HG03442 (cell line): ENCODE data around the gene CDYL.
"Not testable (repeated sequence)": the region's sequence is repeated elsewhere in the genome, so short reads cannot be mapped to it uniquely, and the experiment has no call there.

Experiments
- ATAC-seq: cut with Tn5 transposase; IDR thresholded peaks from one replicate; pipeline ENCODE4 v1.9.1; 2021; ENCODE audit warnings: mild to moderate bottlenecking, moderate library complexity; ENCODE audit not compliant: unreplicated experiment

The CDYL gene

DNA sequence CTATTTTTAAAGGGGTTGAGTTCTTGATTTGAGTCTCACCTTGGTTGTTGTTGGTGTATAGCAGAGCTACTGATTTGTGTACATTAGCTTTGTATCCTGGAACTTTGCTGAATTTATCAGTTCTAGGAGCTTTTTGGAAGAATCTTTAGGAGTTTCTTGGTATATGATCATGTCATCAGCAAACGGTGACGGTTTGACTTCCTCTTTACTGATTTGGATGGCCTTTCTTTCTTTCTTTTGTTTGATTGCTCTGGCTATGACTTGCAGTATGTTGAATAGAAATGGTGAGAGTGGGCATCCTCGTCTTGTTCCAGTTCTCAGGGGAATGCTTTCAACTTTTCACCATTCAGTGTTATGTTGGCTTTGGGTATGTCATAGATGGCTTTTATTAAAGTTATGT lies 64.0 kb downstream of the CDYL start:
- ATAC-seq, result no peak

DNA sequence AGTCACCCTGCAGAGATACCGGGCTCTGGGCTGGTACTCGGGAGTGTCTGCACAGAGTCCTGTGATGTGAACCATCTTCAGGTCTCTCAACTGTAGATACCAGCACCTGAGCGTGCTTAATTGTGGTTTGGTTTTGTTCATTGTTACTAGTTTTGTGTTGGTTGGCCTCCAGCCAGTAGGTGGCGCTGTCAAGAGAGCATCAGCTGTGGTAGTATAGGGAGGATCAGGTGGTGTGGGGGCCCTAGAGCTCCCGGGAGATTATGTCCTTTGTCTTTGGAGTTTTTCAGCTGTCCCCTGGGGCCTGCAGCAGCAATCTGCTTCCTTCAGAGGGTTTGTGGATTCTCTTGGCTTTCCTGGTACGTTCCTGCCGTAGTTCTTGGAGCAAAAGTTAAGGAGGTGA lies 67.9 kb downstream of the CDYL start:
- ATAC-seq, result no peak

DNA sequence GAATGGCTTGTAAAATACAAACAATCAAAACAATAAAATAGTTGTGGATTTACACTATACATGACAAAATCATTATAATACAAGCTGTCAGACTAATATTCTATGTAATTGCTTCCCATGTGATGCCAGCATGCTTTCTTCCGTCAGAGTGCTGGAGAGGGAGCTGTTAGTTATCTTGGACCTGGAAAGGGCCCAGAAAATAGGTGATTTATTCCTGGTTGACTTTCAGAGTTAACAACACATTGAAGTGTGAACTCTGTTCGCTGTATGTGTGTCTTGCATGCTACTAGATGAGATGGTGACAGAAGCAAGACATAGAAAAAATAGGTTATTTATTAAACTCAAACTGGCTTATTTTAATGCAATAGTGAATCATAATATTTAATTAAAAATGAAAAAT lies 70.2 kb downstream of the CDYL start:
- ATAC-seq, result no peak

DNA sequence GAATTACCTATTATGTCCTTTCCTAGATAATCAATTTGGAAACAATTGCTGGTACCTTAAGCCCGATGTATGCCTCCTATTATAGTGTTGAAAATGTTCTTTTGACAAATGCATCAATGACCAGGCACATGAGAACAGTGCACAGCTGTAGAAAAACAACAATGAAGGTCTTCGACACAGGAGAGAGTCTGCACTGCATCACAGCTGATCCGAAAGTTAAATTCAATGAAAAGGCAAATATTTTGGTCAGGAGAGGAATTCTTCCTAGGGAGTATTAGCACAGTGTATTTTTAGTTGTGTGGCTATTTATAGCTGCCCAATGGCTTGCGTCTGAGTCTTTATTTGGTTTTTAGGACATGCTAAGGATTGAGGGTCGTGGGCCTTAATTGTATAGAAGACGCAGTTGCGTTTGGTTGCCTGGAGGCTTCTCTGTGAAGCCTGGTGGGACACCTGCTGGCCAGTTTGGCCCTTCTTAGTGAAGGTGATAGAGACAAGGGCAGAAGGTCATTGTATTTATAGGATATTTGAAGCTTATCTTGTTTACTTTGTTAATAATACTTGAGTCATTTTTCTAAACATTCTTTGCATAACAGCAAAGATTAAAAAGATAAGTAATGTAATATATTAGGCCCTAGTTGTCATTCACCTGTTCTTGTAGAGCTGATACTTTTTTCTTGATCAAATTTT lies 72.3 kb downstream of the CDYL start:
- no peak for ATAC-seq

DNA sequence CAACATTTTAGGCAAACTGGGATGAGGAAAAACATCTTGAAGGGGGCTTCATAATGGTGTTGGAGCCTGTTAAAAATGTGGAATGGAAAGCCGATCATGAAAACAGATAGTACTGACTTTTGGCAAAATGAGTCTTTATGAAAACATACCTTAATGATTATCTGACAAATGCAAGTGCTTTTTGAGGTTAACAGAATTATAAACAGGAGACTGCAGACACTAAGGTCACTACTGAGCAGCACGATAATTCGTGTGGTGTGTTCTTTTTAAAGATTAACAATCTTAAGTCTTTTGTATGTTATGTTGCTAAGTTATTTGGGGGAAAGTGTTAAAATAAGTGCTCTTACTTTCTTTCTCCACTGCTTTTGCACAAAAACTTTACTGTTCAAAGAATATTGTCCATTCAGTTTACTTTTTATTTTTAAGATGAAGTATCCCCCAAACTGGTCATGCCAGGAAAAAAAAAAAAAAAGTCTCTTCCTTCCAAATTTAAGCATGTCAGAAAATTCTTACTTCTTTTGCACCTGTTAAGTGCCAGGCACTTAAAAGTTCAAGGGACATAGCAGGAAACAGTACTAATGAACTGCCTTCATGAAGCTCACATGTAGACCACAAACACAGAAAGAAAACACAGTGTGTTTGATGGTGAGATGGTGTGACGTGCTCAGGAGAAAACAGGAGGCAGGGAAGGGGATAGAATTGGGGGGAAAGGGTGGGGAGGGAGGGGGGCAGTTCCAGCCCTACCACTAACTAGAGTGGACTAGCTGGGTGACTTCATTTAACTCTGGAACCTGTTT lies 73.2 kb downstream of the CDYL start:
- ATAC-seq, result no peak

DNA sequence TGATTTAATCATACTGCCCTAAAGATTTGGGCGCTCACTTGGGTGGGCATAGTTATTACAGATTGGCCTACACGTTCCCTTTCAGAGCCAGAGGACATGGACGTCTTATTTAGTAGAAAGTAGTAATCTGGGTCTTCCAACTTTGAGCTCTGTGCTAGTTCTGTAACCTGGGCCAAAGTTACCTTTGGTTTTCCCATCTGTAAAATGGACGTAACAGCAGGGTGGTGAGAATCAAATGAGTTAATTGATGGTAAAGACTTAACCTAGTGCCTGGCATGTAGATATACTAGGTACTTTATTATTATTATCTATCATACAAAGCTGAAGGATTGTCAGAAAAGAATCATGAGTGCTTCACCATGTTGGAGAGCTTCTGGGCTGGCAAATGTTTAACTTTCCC lies 74.8 kb downstream of the CDYL start:
- no peak for ATAC-seq

DNA sequence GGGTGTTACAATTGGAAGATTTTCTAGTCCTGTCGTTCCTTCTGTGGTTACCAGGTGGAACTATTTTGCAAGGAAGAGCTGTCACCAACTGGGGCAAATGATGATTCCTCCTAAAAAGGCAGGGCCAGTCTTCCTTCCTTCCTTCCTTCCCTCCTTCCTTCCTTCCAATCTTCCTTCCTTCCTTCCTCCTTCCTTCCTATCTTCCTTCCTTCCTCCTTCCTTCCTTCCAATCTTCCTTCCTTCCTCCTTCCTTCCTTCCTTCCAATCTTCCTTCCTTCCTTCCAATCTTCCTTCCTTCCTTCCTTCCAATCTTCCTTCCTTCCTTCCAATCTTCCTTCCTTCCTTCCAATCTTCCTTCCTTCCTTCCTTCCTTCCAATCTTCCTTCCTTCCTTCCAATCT lies 76.0 kb downstream of the CDYL start:
- not testable (repeated sequence) for ATAC-seq

DNA sequence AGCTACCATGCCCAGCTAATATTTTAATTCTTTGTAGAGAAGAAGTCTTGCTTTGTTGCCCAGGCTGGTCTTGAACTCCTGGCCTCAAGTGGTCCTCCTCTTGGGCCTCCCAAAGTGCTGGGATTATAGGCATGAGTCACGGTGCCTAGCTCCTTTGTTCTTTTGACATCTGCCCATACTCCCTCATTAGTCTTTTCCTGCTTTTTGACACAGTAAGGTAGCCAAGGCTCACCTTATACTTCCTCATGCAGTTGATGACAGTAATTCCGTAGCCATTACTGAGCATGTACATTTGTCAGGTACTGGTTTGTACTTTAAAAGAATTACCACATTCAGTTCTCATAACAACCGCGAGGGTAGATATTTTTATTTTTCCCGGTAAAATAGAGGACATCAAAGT lies 76.7 kb downstream of the CDYL start:
- ATAC-seq, result no peak

DNA sequence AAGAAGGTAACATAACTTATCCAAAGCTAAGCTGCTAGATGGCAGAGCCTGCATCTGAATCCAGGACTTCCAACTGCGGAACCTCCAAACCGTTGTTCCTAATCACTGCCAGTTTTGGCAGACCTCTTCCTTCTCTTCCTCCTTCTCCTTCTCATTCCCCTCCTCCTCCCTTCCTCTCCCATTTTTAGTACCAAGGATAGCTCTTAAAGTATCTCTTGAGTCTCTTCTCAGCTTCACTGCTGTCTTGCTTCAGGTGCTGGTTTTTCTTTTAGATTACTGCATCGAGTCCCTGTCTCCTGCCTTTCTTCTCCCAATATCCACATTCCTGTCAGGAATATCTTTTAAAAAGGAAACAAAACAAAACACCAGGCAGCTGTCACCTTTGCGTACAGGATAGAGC lies 77.1 kb downstream of the CDYL start:
- ATAC-seq, result no peak

DNA sequence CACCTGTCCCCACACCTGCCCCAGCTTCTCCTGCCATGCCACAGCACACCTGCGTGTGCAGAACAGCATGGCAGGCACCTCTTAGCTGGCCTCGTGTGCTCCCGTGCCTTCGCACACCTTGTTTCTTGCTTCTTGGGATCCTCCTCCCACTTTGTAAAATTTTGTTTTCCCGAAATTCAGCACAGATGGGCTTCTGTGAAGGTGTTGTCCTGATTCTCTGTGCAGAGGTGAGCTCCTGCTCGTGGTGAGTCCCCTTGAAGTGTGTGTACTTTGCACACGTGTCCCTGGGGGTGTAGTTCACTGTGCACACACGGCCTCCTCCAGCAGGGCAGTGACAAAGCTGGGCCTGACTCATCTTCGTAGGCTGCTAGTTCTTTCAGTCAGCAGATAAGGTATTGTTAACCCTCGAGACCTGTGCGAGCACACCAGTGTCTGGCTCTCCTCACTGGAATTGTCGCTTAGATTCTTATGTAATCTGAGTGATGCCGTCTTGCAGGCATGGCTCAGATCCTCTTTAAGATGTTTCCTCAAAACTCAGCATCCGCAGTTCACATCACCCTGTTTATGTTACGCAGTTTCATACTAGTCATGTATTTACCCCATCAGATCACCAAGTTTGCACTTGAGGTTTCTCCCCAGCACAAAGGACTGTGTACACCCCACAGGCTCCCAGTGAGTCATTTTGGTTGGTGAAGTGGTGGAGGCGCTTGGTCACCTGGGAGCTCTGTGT lies 77.7 kb downstream of the CDYL start:
- no peak for ATAC-seq

DNA sequence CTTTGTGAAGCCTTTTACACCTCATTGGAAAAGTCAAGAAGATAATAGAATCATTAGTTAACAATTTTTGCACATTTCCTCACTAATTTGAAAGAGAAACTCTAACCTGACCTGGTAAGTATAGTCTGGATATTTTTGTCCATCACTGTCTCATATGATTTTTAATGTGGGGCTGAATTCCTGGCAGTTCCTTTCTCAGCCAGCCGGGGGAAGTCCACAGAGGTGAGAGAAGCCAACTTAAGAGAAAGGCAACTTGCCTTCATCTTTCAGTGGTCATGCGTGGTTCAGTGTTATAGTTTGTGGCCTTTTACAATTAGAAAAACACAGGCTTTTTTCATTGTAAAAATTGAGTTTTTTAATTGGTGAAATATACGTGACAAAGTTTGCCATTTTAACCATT lies 80.6 kb downstream of the CDYL start:
- no peak for ATAC-seq

DNA sequence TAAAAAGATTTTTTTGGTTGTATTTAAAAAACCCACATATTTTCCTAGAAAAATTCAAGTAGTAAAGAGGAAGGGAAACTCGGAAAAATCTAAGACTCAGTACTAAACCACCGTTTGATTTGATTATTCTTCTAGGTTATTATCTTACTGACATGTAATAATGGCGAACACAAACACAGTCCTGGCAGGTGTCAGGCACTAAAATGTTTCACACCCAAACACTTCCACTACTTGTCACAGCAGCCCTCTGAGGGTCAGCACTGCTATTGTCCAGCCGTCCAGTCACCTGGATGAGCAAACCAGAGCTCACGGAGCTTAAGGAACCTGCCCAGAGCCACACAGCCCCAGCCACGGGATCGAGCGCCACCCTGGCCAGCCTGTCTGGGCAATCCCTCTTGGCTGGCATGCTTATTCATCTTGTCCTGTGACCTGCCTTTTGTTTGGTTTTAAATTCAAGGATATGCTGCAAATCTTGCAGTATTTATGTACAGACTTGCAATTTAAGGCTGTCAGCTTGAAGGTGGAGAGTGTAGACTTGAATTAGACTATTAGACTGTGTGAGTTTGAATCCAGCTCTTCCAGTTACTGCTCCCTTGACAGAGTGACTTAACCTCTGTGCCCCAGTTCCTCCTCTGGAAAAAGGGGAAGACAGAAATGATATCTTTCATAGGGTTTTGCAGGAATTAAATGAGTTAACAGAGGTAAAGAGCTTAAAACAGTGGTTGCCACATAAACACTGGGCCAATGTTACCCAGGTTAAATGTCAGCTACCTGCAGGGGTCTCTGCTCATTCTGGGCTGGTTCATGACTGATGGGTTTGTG lies 82.2 kb downstream of the CDYL start:
- ATAC-seq, result no peak

DNA sequence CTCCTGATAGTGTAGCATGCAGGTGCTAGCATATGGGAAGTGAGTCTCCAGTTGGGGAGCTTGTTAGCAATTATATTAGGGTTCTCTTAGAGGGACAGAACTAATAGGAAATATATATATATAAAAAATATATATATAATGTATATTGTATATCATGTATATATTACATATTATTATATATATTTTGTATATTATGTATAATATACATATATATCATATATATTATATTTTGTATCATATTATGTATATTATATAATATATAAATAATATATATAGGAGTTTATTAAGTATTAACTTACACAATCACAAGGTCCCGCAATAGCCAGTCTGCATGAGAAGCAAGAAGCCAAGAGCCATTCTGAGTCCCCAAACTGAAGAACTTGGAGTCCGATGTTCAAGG lies 84.2 kb downstream of the CDYL start:
- no peak for ATAC-seq

DNA sequence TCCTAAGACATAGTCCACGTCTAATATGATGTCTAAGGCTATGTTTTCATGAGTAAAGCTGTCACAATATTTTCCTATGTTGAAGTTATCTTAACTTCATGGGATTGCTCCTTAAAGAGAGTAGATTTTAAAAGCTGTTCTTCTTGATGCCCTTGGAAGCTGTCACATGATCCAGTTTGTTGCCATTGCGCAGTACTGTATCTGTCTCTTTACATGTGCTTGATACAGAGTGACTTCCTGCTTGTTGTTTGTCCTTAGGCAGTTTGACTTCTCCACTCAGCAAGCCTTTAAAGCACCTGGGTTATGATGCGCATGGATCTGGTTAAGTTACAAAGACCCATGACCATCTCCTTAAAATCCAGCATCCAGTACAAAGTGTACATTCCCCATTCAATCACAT lies 85.4 kb downstream of the CDYL start:
- no peak for ATAC-seq

DNA sequence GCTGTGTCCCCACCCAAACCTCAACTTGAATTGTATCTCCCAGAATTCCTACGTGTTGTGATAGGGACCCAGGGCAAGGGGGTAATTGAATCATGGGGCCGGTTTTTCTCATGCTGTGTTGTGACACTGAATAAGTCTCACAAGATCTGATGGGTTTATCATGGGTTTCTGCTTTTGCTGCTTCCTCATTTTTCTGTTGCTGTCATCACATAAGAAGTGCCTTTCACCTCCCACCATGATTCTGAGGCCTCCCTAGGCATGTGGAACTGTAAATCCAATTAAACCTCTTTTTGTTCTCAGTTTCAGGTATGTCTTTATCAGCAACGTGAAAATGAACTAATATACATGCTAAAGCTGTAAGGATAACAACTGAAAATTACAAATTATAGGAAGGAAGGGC lies 88.3 kb downstream of the CDYL start:
- no peak for ATAC-seq

DNA sequence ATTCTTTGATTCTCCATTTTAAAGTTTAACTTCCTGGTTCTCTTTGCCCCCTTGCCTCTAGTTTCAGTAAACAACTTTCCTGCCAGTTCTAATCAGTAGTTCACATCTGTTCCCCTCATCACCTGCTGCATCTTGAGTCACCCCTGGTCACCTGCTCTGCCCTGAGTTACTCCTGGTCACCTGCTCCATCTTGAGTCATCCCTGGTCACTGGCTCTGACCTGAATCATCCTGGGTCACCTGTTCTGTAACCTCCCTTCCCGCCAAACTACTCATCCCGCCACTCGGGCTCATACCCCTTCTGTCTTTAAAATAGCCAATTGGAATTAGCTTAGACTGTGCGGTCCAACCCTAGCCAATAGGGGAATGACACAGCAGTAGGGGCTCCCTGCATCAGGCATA lies 88.8 kb downstream of the CDYL start:
- not testable (repeated sequence) for ATAC-seq

DNA sequence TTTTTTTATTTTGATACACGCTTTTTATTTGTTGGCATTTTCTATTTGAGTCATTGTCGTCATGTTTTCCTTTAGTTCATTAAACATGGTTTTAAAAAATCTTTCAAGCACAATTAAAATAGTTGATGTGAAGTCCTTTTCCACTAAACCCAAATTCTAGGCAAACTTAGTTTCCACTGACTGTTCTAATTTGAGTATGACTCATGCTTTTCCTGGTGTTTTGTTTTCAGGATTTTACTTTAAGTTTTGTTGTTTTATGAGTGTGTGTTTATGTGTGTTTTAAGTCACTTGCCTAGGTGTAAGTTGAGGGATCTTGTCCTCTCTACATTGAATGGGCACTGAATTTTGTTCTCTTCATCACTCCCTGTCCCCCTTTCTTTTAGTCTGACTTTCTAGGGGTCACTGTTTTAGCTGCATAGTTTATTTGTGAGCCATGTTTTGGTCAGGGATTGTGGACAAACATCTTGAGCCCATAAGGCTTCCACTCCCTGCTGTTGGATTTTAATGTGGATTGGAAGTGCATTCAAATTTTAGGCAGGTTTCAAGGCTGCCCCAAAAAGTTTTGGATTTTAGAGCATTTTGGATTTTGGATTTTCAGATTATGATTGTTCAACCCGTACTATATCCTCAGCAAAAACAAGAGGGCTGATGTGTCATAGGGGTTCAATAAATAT lies 94.8 kb downstream of the CDYL start:
- ATAC-seq, result no peak

DNA sequence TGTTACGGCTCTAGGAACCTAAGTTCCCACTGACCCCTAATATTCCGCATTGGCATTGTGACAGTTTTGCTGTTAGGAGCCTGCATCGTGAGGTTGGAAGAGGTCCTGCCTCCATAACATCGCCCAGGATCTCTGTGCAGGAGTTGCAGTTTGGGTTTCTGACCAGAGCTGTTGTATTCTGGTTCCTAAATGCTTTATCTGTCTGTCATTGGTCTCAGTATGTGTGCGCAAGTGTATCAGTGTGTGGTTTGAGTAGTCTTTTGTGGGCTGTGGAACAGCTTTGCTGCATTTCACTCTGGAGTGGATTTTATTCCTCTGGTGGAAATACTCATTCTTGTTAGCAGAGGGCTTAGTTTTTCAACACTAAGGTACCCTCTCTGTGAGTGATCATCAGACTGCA lies 95.6 kb downstream of the CDYL start:
- no peak for ATAC-seq

DNA sequence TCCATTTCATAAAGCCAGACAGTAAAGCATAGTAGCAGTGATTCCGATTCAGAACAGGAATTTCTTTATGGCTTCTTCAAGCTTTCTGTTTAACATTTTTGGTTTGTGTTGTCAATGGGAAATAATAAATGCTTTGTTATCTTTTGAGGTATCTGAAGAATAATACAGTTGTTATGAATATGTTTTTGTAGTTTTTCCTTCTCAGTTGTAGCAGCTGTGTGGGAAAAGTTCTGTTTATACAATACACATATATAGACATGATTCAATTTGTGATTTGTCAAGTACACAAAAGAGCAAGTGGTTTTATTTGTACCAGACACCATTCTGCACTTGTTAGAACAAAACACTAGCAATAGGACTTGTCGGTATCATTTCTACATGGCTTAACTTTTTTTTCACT lies 96.6 kb downstream of the CDYL start:
- ATAC-seq, result no peak

DNA sequence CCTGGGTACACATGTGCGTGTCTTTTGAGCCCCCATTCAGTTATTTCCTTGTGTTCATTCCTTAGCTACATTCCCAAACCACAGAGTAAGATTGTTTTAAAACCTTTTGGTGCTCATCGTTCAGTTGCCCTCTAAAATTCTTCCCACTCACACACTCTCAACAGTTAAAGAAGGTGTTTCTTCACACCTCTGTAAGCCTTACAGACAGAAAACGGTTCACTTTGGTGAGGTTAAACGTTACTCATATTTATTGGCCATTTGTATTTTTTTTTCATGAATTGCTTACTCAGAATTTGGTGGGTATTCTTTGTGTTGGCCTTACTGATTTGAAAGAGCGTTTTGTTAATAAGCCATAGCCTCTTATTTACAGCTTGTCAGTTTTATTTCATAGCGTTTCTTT lies 97.7 kb downstream of the CDYL start:
- ATAC-seq, result no peak
